CD14-positive monocyte (primary cell): ENCODE results near the gene ARMC6. TPM values are rescaled to one million over a fixed set of nuclear protein-coding genes. Genes with fewer than 3 reads are reported as not detected.

ENCODE experiments used
- DNase-seq, 3 donors: peaks; one replicate each; pipeline ENCODE4 v3.0.0-alpha.2; 2011 to 2022
- H2AFZ ChIP-seq: 2 replicates; pipeline ENCODE4 v1.6.0; 2012; ENCODE audit warnings: mild to moderate bottlenecking, low read depth, low read length, inconsistent platforms; ENCODE audit not compliant: insufficient read depth, poor library complexity, severe bottlenecking
- H3K27ac ChIP-seq, 2 donors: 1 replicate in 1 of 2; 2 replicates in 1 of 2; pipeline ENCODE4 v1.5.1; 2012 to 2013; ENCODE audit warnings: low read length in 2 of 2, control low read depth in 1 of 2, inconsistent platforms in 1 of 2, low read depth in 1 of 2, mild to moderate bottlenecking in 1 of 2
- H3K27me3 ChIP-seq, 2 donors: one replicate each; pipeline versions ENCODE4 v1.6.0 to v1.6.1; 2011 to 2013; ENCODE audit warnings: low read length in 2 of 2; ENCODE audit not compliant: control insufficient read depth in 2 of 2, insufficient read depth in 2 of 2
- H3K36me3 ChIP-seq, 2 donors: replicated peaks in 1 of 2; 1 replicate in 1 of 2; 2 replicates in 1 of 2; pipeline versions ENCODE4 v1.5.1 to v1.6.1; 2012 to 2013; ENCODE audit warnings: low read length in 2 of 2, control low read depth in 1 of 2, inconsistent platforms in 1 of 2, mild to moderate bottlenecking in 1 of 2; ENCODE audit not compliant: insufficient read depth in 2 of 2, control insufficient read depth in 1 of 2
- H3K4me1 ChIP-seq, 2 donors: 1 replicate in 1 of 2; 2 replicates in 1 of 2; pipeline versions ENCODE4 v1.5.1 to v1.6.1; 2012 to 2013; ENCODE audit warnings: low read length in 2 of 2, control low read depth in 1 of 2, inconsistent platforms in 1 of 2, mild to moderate bottlenecking in 1 of 2, moderate library complexity in 1 of 2; ENCODE audit not compliant: insufficient read depth in 2 of 2, control insufficient read depth in 1 of 2
- H3K4me2 ChIP-seq: replicated peaks from 2 replicates; pipeline ENCODE3; 2012; ENCODE audit warnings: low read length, moderate library complexity, mild to moderate bottlenecking; ENCODE audit not compliant: poor library complexity, severe bottlenecking; ENCODE audit errors: extremely low read depth
- H3K4me3 ChIP-seq, 3 experiments: fragments of 200-600 bp in 1 of 3; sonication (generic) in 1 of 3; replicated peaks in 1 of 3; 1 replicate in 2 of 3; 2 replicates in 1 of 3; pipeline ENCODE4 v1.5.1; 2011 to 2013; ENCODE audit warnings: low read length in 3 of 3, mild to moderate bottlenecking in 3 of 3, control low read depth in 2 of 3, low read depth in 2 of 3, inconsistent platforms in 1 of 3, moderate library complexity in 1 of 3
- H3K79me2 ChIP-seq: 2 replicates; pipeline ENCODE4 v1.6.0; 2012; ENCODE audit warnings: mild to moderate bottlenecking, control low read depth, inconsistent platforms, low read length, moderate library complexity; ENCODE audit not compliant: insufficient read depth
- H3K9ac ChIP-seq: 2 replicates; pipeline ENCODE4 v1.6.0; 2017; ENCODE audit warnings: low read length, mild to moderate bottlenecking; ENCODE audit not compliant: insufficient read depth, poor library complexity, severe bottlenecking
- H3K9me3 ChIP-seq, 2 donors: replicated peaks in 1 of 2; 1 replicate in 1 of 2; 2 replicates in 1 of 2; pipeline versions ENCODE4 v1.5.1 to v1.6.1; 2012 to 2013; ENCODE audit warnings: low read length in 2 of 2, control low read depth in 1 of 2; ENCODE audit not compliant: control insufficient read depth in 1 of 2, insufficient read depth in 1 of 2
- H4K20me1 ChIP-seq: 2 replicates; pipeline ENCODE4 v1.6.0; 2012; ENCODE audit warnings: mild to moderate bottlenecking, low read length, control low read depth, moderate library complexity; ENCODE audit not compliant: insufficient read depth
- H3K27ac Mint-ChIP-seq, 7 donors: one replicate each; pipeline ENCODE4 v1.8.0; 2020; ENCODE audit warnings: mild to moderate bottlenecking in 7 of 7, mixed read lengths in 7 of 7, moderate library complexity in 6 of 7, inconsistent platforms in 2 of 7
- H3K27me3 Mint-ChIP-seq, 3 donors: one replicate each; pipeline ENCODE4 v1.8.0; 2021 to 2022; ENCODE audit warnings: low read depth in 3 of 3, mild to moderate bottlenecking in 3 of 3, mixed read lengths in 3 of 3, moderate library complexity in 3 of 3, inconsistent platforms in 1 of 3
- H3K36me3 Mint-ChIP-seq, 2 donors: one replicate each; pipeline ENCODE4 v1.8.0; 2020; ENCODE audit warnings: mixed read lengths in 2 of 2, inconsistent platforms in 1 of 2, mild to moderate bottlenecking in 1 of 2
- H3K4me1 Mint-ChIP-seq: one replicate; pipeline ENCODE4 v1.8.0; 2020; ENCODE audit warnings: mild to moderate bottlenecking, mixed read lengths
- H3K4me3 Mint-ChIP-seq, 2 donors: one replicate each; pipeline ENCODE4 v1.8.0; 2020; ENCODE audit warnings: mild to moderate bottlenecking in 2 of 2, mixed read lengths in 2 of 2, moderate library complexity in 1 of 2
- H3K9me3 Mint-ChIP-seq, 7 donors: one replicate each; pipeline ENCODE4 v1.8.0; 2020 to 2022; ENCODE audit warnings: mixed read lengths in 7 of 7, mild to moderate bottlenecking in 6 of 7, moderate library complexity in 6 of 7, inconsistent platforms in 2 of 7
- CTCF ChIP-seq: fragments of 200-600 bp; IDR thresholded peaks from one replicate; pipeline ENCODE4 v1.8.0; 2022; ENCODE audit warnings: antibody characterized with exemption, mild to moderate bottlenecking
- WGBS: methylation state at CpG from one replicate; pipeline ENCODE4 v1.1.5; 2013; ENCODE audit warnings: missing lambda C conversion rate; ENCODE audit not compliant: insufficient coverage; 5-methylcytosine and 5-hydroxymethylcytosine counted together
- intact Hi-C, 2 donors: fragments of 100-400 bp; cut with micrococcal nuclease; formaldehyde crosslinking; loops; one replicate each; pipeline versions ENCODE4 v1.15.0 to v1.15.1; 2023
- polyA plus RNA-seq, 3 donors: library from polyadenylated mRNA; depleted of rRNA in 1 of 3; unstranded in 2 of 3; stranded (reverse) in 1 of 3; fragments of 300-500 nt in 2 of 3; fragments of >200 nt in 1 of 3; fragmentation: Illumina TruSeq in 2 of 3; gene quantifications; 1 replicate in 2 of 3; 2 replicates in 1 of 3; pipeline ENCODE4 v1.2.3, GENCODE V29; 2012 to 2021

Gene ARMC6
- polyA plus RNA-seq, 3 donors: 22.3 to 29.6 (median 26.1) TPM

- H3K27ac ChIP-seq: no peak overlapping the region
- no peak overlapping the region for H3K4me2 ChIP-seq
- H3K79me2 ChIP-seq: no peaks in the 10 kb centered on the region
- H3K4me3 ChIP-seq: no peak overlapping the region
- 100% methylated on average over 1 of the region's 1 CpG for WGBS
- Mint-ChIP-seq H3K9me3 (no peaks in the 10 kb centered on the region), H3K4me1 (peaks cover 37% of the 10 kb centered on the region), H3K27ac (no peak overlapping the region), H3K36me3 (peaks cover 0 to 1% of the 10 kb centered on the region in 2 donors), H3K27me3 (peaks cover 0 to 4% (median 0%) of the 10 kb centered on the region in 3 donors), H3K4me3 (no peak overlapping the region)
- no peaks in the 10 kb centered on the region for H3K36me3 ChIP-seq
- no peaks in the 10 kb centered on the region for H3K27me3 ChIP-seq
- no peak overlapping the region for H2AFZ ChIP-seq
- H3K4me1 ChIP-seq: peaks cover 20 to 23% of the 10 kb centered on the region in 2 donors
- no peak for DNase-seq
- no peak overlapping the region for H3K9ac ChIP-seq
- no peaks in the 10 kb centered on the region for H3K9me3 ChIP-seq
- intact Hi-C loops: no loop called here
- TF ChIP-seq CTCF: no peak
- H4K20me1 ChIP-seq: no peaks in the 10 kb centered on the region
Observed at GRCh38 chr19:19079571-19079970, 46.2 kb downstream of the ARMC6 start.

GRCh38 chr19:19081642-19082151, 48.3 kb downstream of the ARMC6 start:
- H4K20me1 ChIP-seq: no peaks in the 10 kb centered on the region
- no peaks in the 10 kb centered on the region for H3K9me3 ChIP-seq
- Mint-ChIP-seq H3K9me3 (no peaks in the 10 kb centered on the region), H3K4me1 (peaks cover 32% of the 10 kb centered on the region), H3K27ac (peak overlapping the region in 1 of 7 donors; percentile 77), H3K4me3 (no peak overlapping the region), H3K36me3 (peaks cover 0 to 1% of the 10 kb centered on the region in 2 donors), H3K27me3 (peaks cover 0 to 4% (median 0%) of the 10 kb centered on the region in 3 donors)
- H3K4me1 ChIP-seq: peaks cover 18 to 21% of the 10 kb centered on the region in 2 donors
- no peak overlapping the region for H3K4me2 ChIP-seq
- DNase-seq: no peak
- no peak overlapping the region for H3K9ac ChIP-seq
- H3K27ac ChIP-seq: no peak overlapping the region
- H3K27me3 ChIP-seq: no peaks in the 10 kb centered on the region
- H3K36me3 ChIP-seq: no peaks in the 10 kb centered on the region
- WGBS: 86% methylated on average over 16 of the region's 16 CpGs
- no peaks in the 10 kb centered on the region for H3K79me2 ChIP-seq
- intact Hi-C loops: no loop called here
- H3K4me3 ChIP-seq: no peak overlapping the region
- no peak overlapping the region for H2AFZ ChIP-seq
- no peak for TF ChIP-seq CTCF
